HepG2 (cell line): Measurements from ENCODE around the gene CCDC97. TPM values are rescaled to one million over a fixed set of nuclear protein-coding genes. Genes with fewer than 3 reads are reported as not detected.

ENCODE experiments used
- ATAC-seq: fragments of 200-7000 bp; cut with Tn5 transposase; 3 replicates; pipeline ENCODE4 v1.9.1; 2020; ENCODE audit warnings: mild to moderate bottlenecking, moderate library complexity
- BruUV-seq: library from RNA; stranded (reverse); fragments of 400-500 nt; replicated peaks from 2 replicates; lab custom pipeline; 2021; lab: Mats Ljungman, UMichigan
- CTCF ChIA-PET: fragments of 300-600 bp; formaldehyde crosslinking; extraction: SDS; loops from one replicate; lab custom pipeline; 2021; ENCODE audit warnings: low total read pairs, inconsistent platforms, low intra/inter-chr PET ratio; lab: Yijun Ruan, JAX
- POLR2A ChIA-PET: fragments of 350-600 bp; sonication (Branson Sonifier 250); formaldehyde crosslinking; loops from one replicate; lab custom pipeline; 2020; ENCODE audit warnings: antibody characterized with exemption, inconsistent platforms; lab: Yijun Ruan, JAX
- DNase-seq: peaks from one replicate; pipeline ENCODE4 v3.0.0-alpha.2; 2015; ENCODE audit warnings: low spot score
- FAIRE-seq: peaks from 3 replicates; lab custom pipeline; 2011; peaks lifted over from hg19 to GRCh38; lab: Jason Lieb, UNC
- H2AFZ ChIP-seq: one replicate; pipeline ENCODE4 v1.6.1; 2011; ENCODE audit warnings: low read length, inconsistent platforms
- H3K27ac ChIP-seq: fragments of 300-600 bp; 3 replicates; pipeline ENCODE4 v1.8.0; 2011; ENCODE audit warnings: mixed run types, mild to moderate bottlenecking, mixed read lengths, low read length, inconsistent platforms; ENCODE audit not compliant: insufficient read depth; ENCODE audit errors: extremely low read length
- H3K27me3 ChIP-seq, 2 experiments: fragments of 200-600 bp in 1 of 2; 2 replicates in 1 of 2; 3 replicates in 1 of 2; pipeline versions ENCODE4 v1.6.0 to v1.8.0; 2011; ENCODE audit warnings: low read length in 2 of 2, mild to moderate bottlenecking in 2 of 2, moderate library complexity in 2 of 2, inconsistent platforms in 1 of 2; ENCODE audit not compliant: insufficient read depth in 2 of 2, control insufficient read depth in 1 of 2
- H3K36me3 ChIP-seq, 2 experiments: fragments of 200-600 bp in 1 of 2; replicated peaks in 1 of 2; 2 replicates in 1 of 2; 3 replicates in 1 of 2; pipeline versions ENCODE4 v1.5.1 to v1.8.0; 2011; ENCODE audit warnings: low read length in 2 of 2, inconsistent platforms in 1 of 2; ENCODE audit not compliant: insufficient read depth in 2 of 2, control insufficient read depth in 1 of 2
- H3K4me1 ChIP-seq: 2 replicates; pipeline ENCODE4 v1.5.1; 2012; ENCODE audit warnings: low read length, inconsistent platforms; ENCODE audit not compliant: insufficient read depth
- H3K4me2 ChIP-seq: 2 replicates; pipeline ENCODE4 v1.6.0; 2011; ENCODE audit warnings: low read depth, low read length, inconsistent platforms
- H3K4me3 ChIP-seq, 3 experiments: fragments of 200-600 bp in 1 of 3; sonication (generic), shearing (Covaris generic) in 1 of 3; replicated peaks in 1 of 3; 2 replicates each; pipeline ENCODE4 v1.5.1; 2011 to 2016; ENCODE audit warnings: low read length in 3 of 3, inconsistent platforms in 2 of 3, low read depth in 2 of 3, mild to moderate bottlenecking in 2 of 3, control low read depth in 1 of 3, mixed read lengths in 1 of 3; ENCODE audit not compliant: insufficient read depth in 1 of 3
- H3K79me2 ChIP-seq: one replicate; pipeline ENCODE4 v1.6.1; 2011; ENCODE audit warnings: low read length, inconsistent platforms; ENCODE audit not compliant: insufficient read depth
- H3K9ac ChIP-seq: 2 replicates; pipeline ENCODE4 v1.6.0; 2011; ENCODE audit warnings: mild to moderate bottlenecking, low read depth, low read length, inconsistent platforms; ENCODE audit not compliant: insufficient read depth
- H3K9me3 ChIP-seq: 2 replicates; pipeline ENCODE4 v1.5.1; 2012; ENCODE audit warnings: mild to moderate bottlenecking, low read length
- H4K20me1 ChIP-seq: 2 replicates; pipeline ENCODE4 v1.6.0; 2011; ENCODE audit warnings: inconsistent platforms, mild to moderate bottlenecking, low read length, moderate library complexity; ENCODE audit not compliant: insufficient read depth
- ARID2 ChIP-seq: sonication (generic); formaldehyde crosslinking; IDR thresholded peaks from 2 replicates; pipeline ENCODE4 v1.8.1; 2022; ENCODE audit warnings: mild to moderate bottlenecking, missing genetic modification reagents, borderline replicate concordance
- BHLHE40 ChIP-seq: IDR thresholded peaks from 2 replicates; pipeline ENCODE4 v1.6.1; 2011; ENCODE audit warnings: low read length, improper control_type of control experiment
- IKZF1 ChIP-seq: fragments of 450-650 bp; IDR thresholded peaks from 2 replicates; pipeline ENCODE4 v1.7.1; 2016
- IRF2 ChIP-seq: IDR thresholded peaks from 2 replicates; pipeline ENCODE4 v1.6.1; 2018; ENCODE audit warnings: missing genetic modification reagents, missing compliant biosample characterization
- JUN ChIP-seq: sonication (generic); formaldehyde crosslinking; IDR thresholded peaks from 2 replicates; pipeline ENCODE4 v1.4.0; 2020; ENCODE audit warnings: mild to moderate bottlenecking, missing genetic modification reagents
- LCORL ChIP-seq, 2 experiments: fragments of 450-650 bp in 1 of 2; sonication (generic) in 1 of 2; formaldehyde crosslinking in 1 of 2; IDR thresholded peaks; 2 replicates each; pipeline versions ENCODE4 v1.5.0 to v1.6.1; 2017 to 2020; ENCODE audit warnings: antibody characterized with exemption in 1 of 2, missing genetic modification reagents in 1 of 2
- MXI1 ChIP-seq: IDR thresholded peaks from 3 replicates; pipeline ENCODE4 v1.6.1; 2012; ENCODE audit warnings: low read depth, low read length, inconsistent platforms, borderline replicate concordance
- NBN ChIP-seq: fragments of 450-650 bp; conservative IDR thresholded peaks from 2 replicates; pipeline ENCODE4 v1.6.1; 2017
- PITX1 ChIP-seq: sonication (generic); formaldehyde crosslinking; IDR thresholded peaks from 2 replicates; pipeline ENCODE4 v1.5.1; 2020; ENCODE audit warnings: mild to moderate bottlenecking, missing genetic modification reagents
- SNRNP70 ChIP-seq: fragments of 200-400 bp; formaldehyde crosslinking; IDR thresholded peaks from 2 replicates; pipeline ENCODE4 v1.6.1; 2017; ENCODE audit warnings: mild to moderate bottlenecking, low read depth, low read length, moderate library complexity
- SP4 ChIP-seq: sonication (generic); formaldehyde crosslinking; IDR thresholded peaks from 2 replicates; pipeline ENCODE4 v1.8.1; 2023; ENCODE audit warnings: mild to moderate bottlenecking, missing genetic modification reagents
- TBX3 ChIP-seq: fragments of 450-650 bp; IDR thresholded peaks from 2 replicates; pipeline ENCODE4 v1.6.1; 2017; ENCODE audit warnings: antibody characterized with exemption, mild to moderate bottlenecking, inconsistent platforms, borderline replicate concordance
- THAP11 ChIP-seq: IDR thresholded peaks from 2 replicates; pipeline ENCODE4 v1.6.1; 2016; ENCODE audit warnings: missing biosample characterization, missing genetic modification reagents
- U2AF1 ChIP-seq: fragments of 200-400 bp; formaldehyde crosslinking; optimal IDR thresholded peaks from 2 replicates; pipeline ENCODE3; 2017; ENCODE audit warnings: mild to moderate bottlenecking, low read depth, low read length
- ZNF263 ChIP-seq: sonication (generic); formaldehyde crosslinking; IDR thresholded peaks from 2 replicates; pipeline ENCODE4 v1.4.0; 2020; ENCODE audit warnings: missing genetic modification reagents
- ZNF275 ChIP-seq: sonication (generic); formaldehyde crosslinking; IDR thresholded peaks from 2 replicates; pipeline ENCODE4 v1.8.0; 2022; ENCODE audit warnings: missing genetic modification reagents, mild to moderate bottlenecking, inconsistent platforms, borderline replicate concordance
- ZNF382 ChIP-seq: sonication (generic); formaldehyde crosslinking; IDR thresholded peaks from 2 replicates; pipeline ENCODE4 v1.5.0; 2020; ENCODE audit warnings: missing genetic modification reagents, mild to moderate bottlenecking, borderline replicate concordance
- ZNF556 ChIP-seq: sonication (generic); formaldehyde crosslinking; IDR thresholded peaks from 2 replicates; pipeline ENCODE4 v1.4.0; 2020; ENCODE audit warnings: mild to moderate bottlenecking, missing genetic modification reagents, borderline replicate concordance
- ZNF710 ChIP-seq: sonication (generic); formaldehyde crosslinking; IDR thresholded peaks from 2 replicates; pipeline ENCODE4 v1.5.0; 2020; ENCODE audit warnings: mild to moderate bottlenecking, missing genetic modification reagents, borderline replicate concordance
- ZNF720 ChIP-seq: sonication (generic); formaldehyde crosslinking; IDR thresholded peaks from 2 replicates; pipeline ENCODE4 v1.4.0; 2020; ENCODE audit warnings: missing genetic modification reagents
- ZNF784 ChIP-seq: sonication (generic); formaldehyde crosslinking; IDR thresholded peaks from 2 replicates; pipeline ENCODE4 v1.5.1; 2020; ENCODE audit warnings: missing genetic modification reagents, mild to moderate bottlenecking, borderline replicate concordance
- WGBS: methylation state at CpG from one replicate; pipeline ENCODE4 v1.1.6; 2017; ENCODE audit warnings: low lambda C conversion rate; 5-methylcytosine and 5-hydroxymethylcytosine counted together
- in situ Hi-C: cut with HindIII; loops from 2 replicates; pipeline ENCODE4 v1.10.0; 2017; ENCODE audit warnings: low pct_unique_long_range_greater_than_20kb; ENCODE audit not compliant: extremely low pct_ligation_motif_present
- intact Hi-C: fragments of 100-400 bp; cut with micrococcal nuclease; formaldehyde crosslinking; loops from one replicate; pipeline ENCODE4 v1.10.0; 2022; ENCODE audit not compliant: unreplicated experiment
- polyA plus RNA-seq, 8 experiments: library from polyadenylated mRNA; depleted of rRNA in 3 of 8; stranded (reverse) in 7 of 8; unstranded in 1 of 8; fragments of >200 nt; fragmentation: Illumina TruSeq in 4 of 8; extraction: Trizol in 4 of 8; gene quantifications; 2 replicates each; pipeline versions ENCODE4 v1.2.1 to v1.2.3, GENCODE V29; 2011 to 2016; ENCODE audit warnings: low read depth in 4 of 8, missing spikeins in 1 of 8, mixed read lengths in 1 of 8; ENCODE audit not compliant: insufficient read depth in 1 of 8
- total RNA-seq, 5 experiments: library from RNA; depleted of rRNA; stranded (reverse); fragments of >200 nt; fragmentation: Illumina TruSeq; extraction: Trizol; gene quantifications; 2 replicates each; pipeline ENCODE4 v1.2.3, GENCODE V29; 2016; ENCODE audit warnings: low read depth in 1 of 5

Gene CCDC97
- total and polyA plus RNA-seq, 2 of the 13 experiments (the other 11 are each of a cell fraction or from before 2014, with no cell fraction given), result 6.2 to 7.3 TPM

- peak overlapping the region; percentile 72 for H3K9ac ChIP-seq
- H4K20me1 ChIP-seq, result no peaks in the 10 kb centered on the region
- in situ Hi-C loops, result no loop called here
- ATAC-seq (peak; percentile 0; the same call in 1 of the 3 replicates), FAIRE-seq (peak; percentile 15), DNase-seq (no peak)
- intact Hi-C loops, result loop anchor here (2.0 kb wide), 1 partner anchor 29 kb away; the partner anchor contains the start of gene TGFB1
- H3K79me2 ChIP-seq, result peaks cover 2% of the 10 kb centered on the region
- H3K4me2 ChIP-seq, result peak overlapping the region; percentile 77
- WGBS, result 38% methylated on average over 2 of the region's 7 CpGs
- peak overlapping the region; percentile 74 for H3K27ac ChIP-seq
- ChIA-PET POLR2A (interaction anchor here (0.6 to 6.2 kb wide), 9 partner anchors 14 to 115 kb away, joined by 3 to 73 read pairs (median 10); partner anchors contain the start of genes B3GNT8, B9D2, CCDC97 and HNRNPUL1), CTCF (no interaction called here)
- H3K4me1 ChIP-seq, result peaks cover 78% of the 10 kb centered on the region
- peak overlapping the region in 1 of 3 experiments; percentile 69; a peak in 2 of 6 replicates for H3K4me3 ChIP-seq
- TSS peak; percentile 42 for BruUV-seq
- no peaks in the 10 kb centered on the region for H3K9me3 ChIP-seq
- H2AFZ ChIP-seq, result no peak overlapping the region
- peaks cover 9 to 22% of the 10 kb centered on the region in 2 experiments; a peak in 4 of 5 replicates for H3K36me3 ChIP-seq
- no peaks in the 10 kb centered on the region for H3K27me3 ChIP-seq
- TF ChIP-seq ZNF382 (no peak), NBN (no peak), SNRNP70 (no peak), THAP11 (CRISPR knock-in tag) (no peak), ZNF556 (CRISPR knock-in tag) (no peak), ZNF263 (CRISPR knock-in tag) (no peak), U2AF1 (no peak), ZNF720 (CRISPR knock-in tag) (no peak), MXI1 (no peak), PITX1 (no peak), ZNF275 (CRISPR knock-in tag) (no peak), LCORL (IDR thresholded peaks at IDR 0.05) (no peak), LCORL (CRISPR knock-in tag; IDR thresholded peaks at IDR 0.05) (no peak), JUN (no peak), BHLHE40 (no peak), SP4 (CRISPR knock-in tag) (0 out of 2 replicates have a peak, but pooled peaks have one; percentile 10), ARID2 (CRISPR knock-in tag) (0 out of 2 replicates have a peak, but pooled peaks have one; percentile 49), TBX3 (no peak), ZNF710 (CRISPR knock-in tag) (no peak), IRF2 (no peak), IKZF1 (no peak), ZNF784 (no peak)
These were observed 14.3 kb downstream of the CCDC97 start for GRCh38 chr19:41324231-41324702.
